Hepatic stellate cell (primary cell): ENCODE measurements around the gene ATG10.
A peak's percentile ranks its signal among the peaks of the same experiment; 100 is the strongest.
"Not testable (repeated sequence)": the region's sequence is repeated elsewhere in the genome, so short reads cannot be mapped to it uniquely, and the experiment has no call there.

Experiments
- DNase-seq: peaks from one replicate; pipeline ENCODE4 v3.0.0; 2011; ENCODE audit warnings: low spot score

ATG10 gene

DNA sequence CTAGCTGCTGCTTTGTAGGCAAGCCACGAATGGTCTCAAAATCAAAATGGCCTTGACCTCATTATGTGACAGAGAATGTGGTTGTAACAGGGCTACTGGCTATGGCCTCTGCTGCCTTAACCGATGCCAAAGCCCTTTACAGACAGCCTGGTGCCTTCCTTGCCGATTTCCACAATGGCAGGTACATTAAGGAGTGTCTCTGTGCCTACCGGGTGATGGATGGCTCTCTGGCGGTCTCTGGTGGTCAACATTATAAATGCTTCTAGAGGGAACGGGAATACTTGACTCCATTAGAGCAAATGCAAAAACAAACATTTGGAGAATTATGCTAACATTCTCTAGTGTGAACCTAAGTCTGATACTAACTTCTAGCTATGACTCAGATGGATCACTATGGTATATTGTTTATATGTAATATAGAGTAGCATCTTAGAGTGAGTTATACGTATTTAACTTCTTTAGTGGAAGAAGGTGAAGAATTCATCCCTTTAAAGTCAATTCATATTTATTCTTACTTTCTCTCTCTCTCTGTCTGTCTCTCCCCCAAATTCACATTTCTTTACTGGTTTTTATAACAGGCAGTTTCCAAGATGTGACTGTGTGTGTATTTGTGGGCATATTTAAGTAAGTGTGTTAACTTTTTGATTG is 253.8 kb downstream of the ATG10 start:
- peak; percentile 42 for DNase-seq

- DNase-seq, result no peak
Observed at GRCh38 chr5:82234885-82235284, 263.1 kb downstream of the ATG10 start.

DNA sequence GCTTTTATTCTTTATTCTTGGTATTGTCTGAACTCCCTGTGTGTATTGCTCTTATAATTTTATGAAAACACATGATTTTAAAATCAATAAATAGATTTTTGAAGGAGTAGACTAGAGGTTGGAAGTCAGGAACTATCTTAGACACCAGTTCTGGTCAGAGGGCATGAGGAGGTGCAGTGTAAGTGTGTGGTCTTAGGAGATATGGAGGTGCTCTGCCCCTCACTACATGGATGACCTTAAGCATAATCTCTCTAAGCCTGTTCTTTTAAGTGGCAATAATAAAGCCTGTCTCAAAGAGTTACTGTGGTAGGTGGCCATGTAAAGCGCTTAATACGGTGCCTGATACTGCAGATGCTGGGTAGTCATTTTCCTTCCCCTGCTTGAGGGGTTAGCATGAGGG is 272.3 kb downstream of the ATG10 start:
- no peak for DNase-seq

DNA sequence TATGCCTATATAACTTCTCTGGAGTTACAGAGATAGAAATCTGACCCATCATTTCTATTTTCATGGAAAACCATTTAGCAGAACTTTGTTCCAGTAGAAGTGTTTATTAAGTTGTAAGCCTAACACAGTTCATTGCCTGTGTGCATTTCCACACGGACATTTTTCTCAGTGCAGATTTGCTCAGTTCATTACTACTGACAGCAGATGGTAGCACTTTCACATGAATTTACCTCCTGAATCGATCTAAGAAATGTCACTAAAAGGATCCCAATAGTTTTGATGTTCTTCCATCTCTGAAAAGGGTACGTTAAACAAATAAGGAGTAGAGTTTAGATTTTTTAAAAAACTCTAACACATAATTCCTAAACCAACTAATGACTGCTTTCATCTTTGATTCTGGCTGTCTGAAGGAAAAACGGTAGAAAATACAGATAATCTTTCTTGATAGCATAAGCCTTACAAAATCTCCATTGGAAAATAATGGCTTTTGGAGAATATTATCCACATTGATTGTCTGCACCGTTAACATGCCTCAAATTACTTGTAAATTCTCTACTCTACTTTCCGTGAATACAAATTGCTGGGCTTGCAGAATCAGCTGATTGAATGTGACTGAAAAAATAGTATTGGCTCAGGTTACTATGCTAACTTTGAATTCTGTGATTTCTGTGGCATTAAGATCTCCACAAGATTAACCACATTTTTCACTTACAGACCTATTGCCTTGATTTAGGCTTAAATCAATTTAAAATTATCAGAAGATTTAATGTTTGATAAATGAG is 273.2 kb downstream of the ATG10 start:
- DNase-seq, result no peak

- DNase-seq, result no peak
Observed at GRCh38 chr5:82246960-82247574, 275.2 kb downstream of the ATG10 start.

- DNase-seq, result no peak
Observed at GRCh38 chr5:82252744-82253143, 280.9 kb downstream of the ATG10 start.

DNA sequence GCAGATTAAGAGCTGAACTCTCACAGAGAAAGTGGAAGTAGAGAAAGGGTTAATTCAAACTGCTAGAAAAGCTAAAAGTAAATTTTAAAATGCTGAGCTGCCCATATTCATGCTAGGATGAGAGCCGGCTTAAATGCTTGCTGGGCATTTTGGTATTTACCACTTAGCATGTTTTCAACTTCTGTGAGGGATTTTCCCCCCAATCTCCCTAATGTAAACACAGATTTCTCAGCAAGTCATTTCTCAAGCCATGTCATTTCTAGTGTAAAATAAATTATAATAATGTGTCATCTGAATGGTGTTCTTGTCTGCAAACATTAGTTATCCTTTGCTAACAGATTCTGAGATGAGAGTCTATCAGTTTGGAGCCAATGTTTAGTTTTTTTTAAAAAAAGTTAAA is 284.0 kb downstream of the ATG10 start:
- DNase-seq, result no peak

DNA sequence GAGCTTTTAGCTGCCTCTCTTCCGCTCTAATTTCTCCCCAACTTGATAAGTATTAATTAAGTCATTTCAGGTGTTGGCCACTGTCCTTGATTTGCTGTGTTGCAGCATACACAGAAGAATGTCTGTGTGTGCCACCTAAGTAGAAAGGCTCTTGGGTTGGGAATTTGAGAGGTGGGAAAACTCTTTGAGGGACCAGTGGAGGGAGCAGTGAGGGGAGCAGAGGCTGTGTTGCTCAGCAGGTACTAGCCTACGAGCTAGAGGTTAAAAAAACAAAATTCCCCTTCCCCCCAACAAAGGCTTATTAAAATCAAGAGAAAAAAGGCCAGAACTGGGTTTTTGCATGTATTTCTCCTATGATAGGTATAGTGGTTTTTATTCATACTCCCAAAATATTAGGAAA is 285.4 kb downstream of the ATG10 start:
- no peak for DNase-seq

DNA sequence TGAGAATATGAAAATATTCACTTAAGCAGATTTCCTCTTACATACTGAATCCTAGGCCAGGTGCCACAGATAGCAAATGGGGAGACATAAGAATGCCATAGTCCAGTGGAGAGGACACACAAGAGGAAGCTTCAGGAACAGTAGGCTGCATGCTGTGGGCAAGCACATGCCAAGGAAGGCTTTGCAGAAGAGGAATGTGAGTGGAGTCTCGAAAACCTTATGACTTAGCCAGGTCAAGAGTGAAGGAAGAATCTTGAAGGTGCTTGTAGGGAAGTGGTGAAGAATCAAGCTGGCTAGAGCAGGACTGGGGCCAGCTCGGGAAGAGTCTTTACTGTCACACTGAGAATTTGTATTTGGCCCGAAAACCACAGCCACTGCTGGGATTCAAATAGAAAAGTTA is 285.9 kb downstream of the ATG10 start:
- DNase-seq, result no peak

GRCh38 chr5:82259172-82259800 is 287.5 kb downstream of the ATG10 start:
- no peak for DNase-seq

DNA sequence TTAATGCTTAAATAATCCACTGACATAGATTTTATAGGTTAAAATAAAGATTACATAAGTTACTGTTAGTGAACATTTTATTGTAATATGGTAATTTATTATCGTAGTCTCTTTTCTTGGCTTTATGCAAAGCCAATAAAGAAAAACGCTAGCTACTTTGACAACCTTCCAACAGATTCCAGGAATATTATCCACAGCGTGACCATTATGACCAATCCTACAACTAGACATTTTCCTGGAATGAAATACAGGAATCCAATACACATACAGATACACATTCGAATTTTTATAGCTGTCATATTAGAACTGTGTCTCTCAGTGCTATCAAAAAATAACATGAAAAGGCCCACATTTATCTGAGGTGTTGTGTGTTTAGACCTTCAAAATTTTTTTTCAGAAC is 293.2 kb downstream of the ATG10 start:
- no peak for DNase-seq

- not testable (repeated sequence) for DNase-seq
Observed at GRCh38 chr5:82267297-82267933, 295.6 kb downstream of the ATG10 start.

- not testable (repeated sequence) for DNase-seq
Observed at GRCh38 chr5:82269363-82269762, 297.5 kb downstream of the ATG10 start.

GRCh38 chr5:82272571-82273356 is 300.9 kb downstream of the ATG10 start:
- DNase-seq, result not testable (repeated sequence)

DNA sequence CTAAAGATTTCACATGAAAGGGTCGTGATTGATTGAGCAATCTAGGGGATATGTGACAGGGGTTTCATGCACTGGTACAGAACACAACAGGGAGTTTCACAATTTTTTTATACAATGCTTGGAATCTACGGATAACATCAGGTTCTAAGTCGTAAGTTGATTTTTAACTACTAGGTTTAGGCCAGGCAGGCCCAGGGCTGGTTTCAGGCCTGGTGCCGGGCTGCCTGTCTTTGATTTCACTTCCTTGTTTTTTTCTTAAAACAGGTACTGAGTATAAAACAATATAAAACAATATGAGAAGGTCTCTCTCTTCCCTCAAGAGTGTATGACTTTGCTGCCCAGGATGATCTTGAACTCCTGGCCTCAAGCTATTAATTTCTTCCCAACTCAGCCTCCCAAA is 301.6 kb downstream of the ATG10 start:
- DNase-seq, result not testable (repeated sequence)

DNA sequence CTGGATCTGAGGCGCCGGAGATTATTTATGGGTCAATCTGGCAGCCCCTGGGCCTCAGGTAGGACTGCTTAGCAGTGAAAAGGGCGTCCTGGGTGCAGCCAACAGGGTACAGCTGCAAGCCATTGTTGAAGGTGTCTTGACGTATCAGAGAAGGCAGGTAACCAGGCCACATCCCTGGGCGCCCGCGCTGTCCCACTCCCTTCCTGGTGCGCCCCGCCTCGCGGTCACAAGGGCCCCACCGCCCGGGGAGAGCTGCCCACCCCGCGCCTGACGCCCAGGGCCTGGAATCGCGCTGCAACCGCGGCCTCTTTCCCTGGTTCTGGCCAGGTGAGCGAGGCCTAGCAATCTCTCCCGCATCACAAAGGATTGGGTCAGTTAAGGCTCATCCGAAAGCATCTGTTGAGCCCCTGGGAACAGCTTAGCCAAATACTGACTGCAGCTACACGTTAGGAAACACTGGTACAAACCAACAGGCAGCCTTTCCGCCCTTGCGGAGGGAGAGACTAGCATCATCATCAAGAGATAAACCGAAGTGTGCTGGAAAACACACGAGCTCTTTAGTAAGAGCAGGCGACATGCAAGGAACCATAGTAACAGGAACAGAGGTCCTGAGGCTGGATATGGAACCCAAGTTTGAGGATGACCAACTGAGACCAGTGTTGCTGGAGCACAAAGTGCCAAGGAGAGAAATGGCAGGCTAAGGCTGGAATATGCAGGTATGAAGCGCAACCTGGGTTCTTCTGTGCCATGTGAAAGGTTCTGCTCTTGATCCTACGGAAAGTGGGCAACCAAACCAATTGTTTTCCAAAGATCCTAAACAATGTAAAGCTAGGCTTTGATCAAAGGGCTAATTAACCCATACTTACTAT is 302.8 kb downstream of the ATG10 start:
- DNase-seq, result no peak

DNA sequence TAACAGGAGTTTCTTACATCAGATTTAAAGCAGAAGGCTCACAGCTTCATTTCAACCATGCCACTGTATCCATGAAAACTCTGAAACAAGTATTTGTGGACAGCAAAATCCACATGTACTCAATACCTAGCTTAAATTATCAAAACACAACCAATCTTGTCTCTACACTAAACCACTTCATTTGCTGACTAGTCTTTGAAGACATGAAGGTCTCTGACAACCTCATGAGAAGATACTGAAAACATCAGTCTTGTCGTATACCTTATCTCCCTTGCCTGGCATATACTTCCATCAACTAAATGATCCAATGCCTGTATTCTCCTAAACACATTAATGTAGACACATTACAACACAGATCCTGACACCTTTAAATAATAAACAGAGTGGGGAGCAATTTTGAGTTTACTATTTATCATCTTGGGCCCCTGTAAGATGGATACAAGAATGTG is 303.4 kb downstream of the ATG10 start:
- no peak for DNase-seq

DNA sequence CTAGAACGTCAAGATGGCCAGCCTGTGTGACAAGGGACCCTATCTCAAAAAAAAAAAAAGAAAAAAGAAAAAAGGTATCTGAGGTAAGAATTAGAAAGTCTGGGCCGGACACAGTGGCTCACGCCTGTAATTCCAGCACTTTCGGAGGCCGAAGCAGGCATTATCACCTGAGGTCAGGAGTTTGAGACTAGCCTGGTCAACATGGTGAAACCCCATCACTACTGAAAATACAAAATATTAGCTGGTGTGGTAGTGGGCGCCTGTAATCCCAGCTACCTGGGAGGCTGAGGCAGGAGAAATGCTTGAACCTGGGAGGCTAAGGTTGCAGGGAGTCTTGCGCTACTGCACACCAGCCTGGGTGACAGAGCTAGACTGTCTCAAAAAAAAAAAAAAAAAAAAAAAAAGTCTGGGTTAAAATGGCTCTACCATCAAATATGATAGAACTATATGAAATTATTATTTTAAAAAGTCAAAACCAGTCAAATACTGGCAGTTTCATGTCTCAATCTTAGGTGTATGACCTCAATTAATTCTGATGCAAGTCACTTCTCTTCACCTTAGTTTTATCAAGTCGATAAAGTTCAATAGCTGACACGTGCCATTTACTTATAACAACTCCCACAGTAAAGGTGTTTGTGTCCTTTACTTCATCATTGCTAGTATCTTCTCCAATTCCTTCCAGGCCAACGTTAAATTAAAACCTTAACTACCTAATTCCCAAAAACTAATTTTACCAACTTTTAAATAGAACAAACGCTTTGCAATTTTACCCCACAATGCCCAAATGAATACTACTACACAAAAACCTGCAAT is 305.2 kb downstream of the ATG10 start:
- DNase-seq, result no peak

GRCh38 chr5:82277613-82277986 is 305.8 kb downstream of the ATG10 start:
- no peak for DNase-seq
